ENCODE results near the gene TRAF3IP1. TPM values are rescaled to one million over a fixed set of nuclear protein-coding genes. Genes with fewer than 3 reads are reported as not detected.

Gene TRAF3IP1
- total RNA-seq, 2 donors from 2014 or later: 5.4 to 10.9 TPM

DNA sequence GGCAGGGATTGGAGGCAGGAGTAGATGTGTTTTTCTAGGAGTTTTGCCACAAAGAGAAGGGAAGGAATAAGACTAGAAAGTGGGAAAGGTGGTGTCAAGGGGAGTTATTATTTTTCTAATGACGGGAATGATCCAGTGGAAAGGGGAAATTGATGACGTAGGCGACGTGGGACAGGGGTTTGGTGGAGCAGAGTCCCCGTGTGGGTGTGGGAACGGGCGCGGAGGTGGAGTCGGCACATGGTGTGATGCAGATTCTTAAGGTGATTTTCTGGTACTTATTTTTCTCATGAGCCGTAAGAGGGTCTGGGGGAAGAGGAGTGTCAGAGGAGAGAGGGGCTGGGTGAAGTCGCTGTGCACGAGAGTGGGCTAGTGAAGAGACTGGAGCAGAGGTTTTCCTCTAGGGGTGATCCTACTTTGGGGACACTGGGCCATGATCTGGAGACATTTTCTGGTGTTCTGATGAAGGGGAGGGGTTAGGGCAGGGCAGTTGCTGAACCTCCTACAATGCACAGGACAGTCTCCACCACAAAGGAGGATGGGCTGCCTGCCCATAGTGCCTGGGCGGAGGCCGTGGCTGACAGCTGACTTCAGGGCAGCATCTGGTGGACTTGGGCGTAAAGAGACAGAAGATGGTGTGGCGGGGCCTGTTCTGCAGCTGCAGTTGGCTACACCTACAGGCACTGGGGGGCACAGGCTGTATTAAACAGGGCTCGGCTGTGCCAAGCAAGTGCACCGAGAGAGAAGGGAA is 30.0 kb downstream of the TRAF3IP1 start:
- H3K4me3 ChIP-seq: no peak overlapping the region
- H3K27me3 ChIP-seq: no peaks in the 10 kb centered on the region
- H3K36me3 ChIP-seq (replicated peaks in 1 of 2; ENCODE audit: insufficient read depth in 1 of 2, low read depth in 2 of 2): no peaks in the 10 kb centered on the region
- TF ChIP-seq, protein P1, sequence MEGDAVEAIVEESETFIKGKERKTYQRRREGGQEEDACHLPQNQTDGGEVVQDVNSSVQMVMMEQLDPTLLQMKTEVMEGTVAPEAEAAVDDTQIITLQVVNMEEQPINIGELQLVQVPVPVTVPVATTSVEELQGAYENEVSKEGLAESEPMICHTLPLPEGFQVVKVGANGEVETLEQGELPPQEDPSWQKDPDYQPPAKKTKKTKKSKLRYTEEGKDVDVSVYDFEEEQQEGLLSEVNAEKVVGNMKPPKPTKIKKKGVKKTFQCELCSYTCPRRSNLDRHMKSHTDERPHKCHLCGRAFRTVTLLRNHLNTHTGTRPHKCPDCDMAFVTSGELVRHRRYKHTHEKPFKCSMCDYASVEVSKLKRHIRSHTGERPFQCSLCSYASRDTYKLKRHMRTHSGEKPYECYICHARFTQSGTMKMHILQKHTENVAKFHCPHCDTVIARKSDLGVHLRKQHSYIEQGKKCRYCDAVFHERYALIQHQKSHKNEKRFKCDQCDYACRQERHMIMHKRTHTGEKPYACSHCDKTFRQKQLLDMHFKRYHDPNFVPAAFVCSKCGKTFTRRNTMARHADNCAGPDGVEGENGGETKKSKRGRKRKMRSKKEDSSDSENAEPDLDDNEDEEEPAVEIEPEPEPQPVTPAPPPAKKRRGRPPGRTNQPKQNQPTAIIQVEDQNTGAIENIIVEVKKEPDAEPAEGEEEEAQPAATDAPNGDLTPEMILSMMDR (IDR thresholded peaks at IDR 0.05): no peak
- no peak for TF ChIP-seq POLR2A (IDR thresholded peaks at IDR 0.05)
- DNase-seq (no peak), ATAC-seq (no peak)
- H3K4me1 ChIP-seq: peaks cover 9% of the 10 kb centered on the region
- intact Hi-C loops (cut with DNase I): loop anchor here (10.0 kb wide), 1 partner anchor 434 kb away; no protein-coding TSS in a partner anchor
- H3K27ac ChIP-seq: no peak overlapping the region
- 95 to 97% methylated on average over 16 to 18 of the region's 18 CpGs for WGBS, 2 donors
- no peaks in the 10 kb centered on the region for H3K9me3 ChIP-seq

DNA sequence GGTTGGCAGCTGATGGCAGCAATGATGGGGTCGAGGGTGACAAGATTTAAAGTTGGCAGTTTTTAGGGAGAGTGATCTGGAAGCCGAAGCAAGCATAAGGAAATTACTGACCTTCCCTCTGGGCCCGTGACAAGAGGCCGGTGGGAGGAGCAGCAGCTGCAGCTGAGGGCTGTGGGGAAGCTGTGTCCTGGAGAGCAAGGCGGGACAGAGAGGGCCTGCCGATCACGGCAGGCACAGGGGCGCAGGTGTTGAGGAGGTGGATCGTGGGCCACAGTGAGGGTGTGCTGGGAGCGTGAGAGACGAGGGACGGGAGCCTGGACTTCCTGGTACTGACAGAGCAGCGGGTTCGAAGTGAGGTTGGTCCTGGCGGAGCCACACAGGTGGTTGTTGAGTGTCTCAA is 31.0 kb downstream of the TRAF3IP1 start:
- Histone ChIP-seq H3K4me1 (peaks cover 9% of the 10 kb centered on the region), H3K27ac (no peak overlapping the region), H3K4me3 (no peak overlapping the region), H3K36me3 (replicated peaks in 1 of 2; ENCODE audit: insufficient read depth in 1 of 2, low read depth in 2 of 2) (peaks cover 0 to 2% of the 10 kb centered on the region in 2 donors), H3K27me3 (no peaks in the 10 kb centered on the region), H3K9me3 (no peaks in the 10 kb centered on the region)
- ATAC-seq: peak; percentile 63
- intact Hi-C loops (cut with DNase I): loop anchor here (10.0 kb wide), 1 partner anchor 433 kb away; no protein-coding TSS in a partner anchor
- no peak for TF ChIP-seq POLR2A (IDR thresholded peaks at IDR 0.05)
- TF ChIP-seq, protein P1 (IDR thresholded peaks at IDR 0.05): no peak
- 52 to 53% methylated on average over 15 of the region's 15 CpGs for WGBS, 2 donors
- DNase-seq: peak; percentile 32 to 69 (median 48)

DNA sequence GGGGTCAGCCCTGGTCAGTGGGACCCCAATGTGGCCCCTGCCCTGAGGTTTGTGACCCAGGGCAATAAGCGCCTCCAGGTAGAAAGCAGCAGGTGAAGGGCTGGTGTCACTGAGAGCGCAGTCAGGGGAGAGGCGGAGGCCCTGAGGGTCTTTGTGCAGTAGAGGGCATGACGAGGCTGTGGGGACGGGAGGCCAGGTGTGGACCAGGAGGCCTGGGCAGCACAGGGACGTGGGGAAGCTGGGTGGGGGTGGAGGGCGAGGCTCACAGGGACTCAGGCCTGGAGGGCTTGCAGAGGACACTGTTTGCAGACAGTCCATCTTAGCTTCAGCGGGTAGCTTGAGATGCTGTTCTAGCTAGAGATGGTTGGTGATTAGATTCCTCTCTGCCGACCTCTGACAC is 32.0 kb downstream of the TRAF3IP1 start:
- peaks cover 0 to 2% of the 10 kb centered on the region in 2 donors for H3K36me3 ChIP-seq (replicated peaks in 1 of 2; ENCODE audit: insufficient read depth in 1 of 2, low read depth in 2 of 2)
- no peaks in the 10 kb centered on the region for H3K27me3 ChIP-seq
- intact Hi-C loops (cut with DNase I): loop anchor here (10.0 kb wide), 1 partner anchor 432 kb away; no protein-coding TSS in a partner anchor
- no peaks in the 10 kb centered on the region for H3K9me3 ChIP-seq
- peaks cover 9% of the 10 kb centered on the region for H3K4me1 ChIP-seq
- WGBS, 2 donors: 93 to 95% methylated on average over 9 of the region's 9 CpGs
- H3K27ac ChIP-seq: no peak overlapping the region
- TF ChIP-seq, protein P1 (IDR thresholded peaks at IDR 0.05): no peak
- no peak for TF ChIP-seq POLR2A (IDR thresholded peaks at IDR 0.05)
- DNase-seq: no peak
- H3K4me3 ChIP-seq: no peak overlapping the region
- ATAC-seq: no peak

DNA sequence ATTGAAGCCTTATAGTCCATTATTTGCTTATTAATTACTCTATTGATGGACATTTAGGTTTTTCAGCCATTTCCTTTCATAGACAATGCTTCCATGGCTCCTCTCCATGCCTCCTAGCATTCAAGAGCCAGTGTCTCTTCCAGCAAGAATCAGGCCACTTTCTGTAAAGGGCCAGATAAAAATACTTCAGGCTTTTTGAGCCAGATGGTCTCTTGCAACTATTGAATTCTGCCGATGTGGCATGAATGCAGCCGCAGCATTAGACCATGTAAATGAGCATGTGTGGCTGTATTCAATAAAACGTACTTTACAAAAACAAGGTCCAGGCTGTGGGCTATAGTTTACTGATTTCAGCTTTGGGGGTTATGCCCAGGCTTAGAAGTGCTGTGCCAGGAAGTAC is 38.5 kb downstream of the TRAF3IP1 start:
- WGBS, 2 donors: 90 to 93% methylated on average over 3 of the region's 3 CpGs
- intact Hi-C loops (cut with DNase I): loop anchor here (10.0 kb wide), 1 partner anchor 426 kb away; no protein-coding TSS in a partner anchor
- peaks cover 0 to 2% of the 10 kb centered on the region in 2 donors for H3K36me3 ChIP-seq (replicated peaks in 1 of 2; ENCODE audit: insufficient read depth in 1 of 2, low read depth in 2 of 2)

More for the DNA sequence above, 38.5 kb downstream of the TRAF3IP1 start:
- H3K4me3 ChIP-seq: no peak overlapping the region
- no peaks in the 10 kb centered on the region for H3K9me3 ChIP-seq
- TF ChIP-seq, protein P1 (IDR thresholded peaks at IDR 0.05): no peak
- TF ChIP-seq POLR2A (IDR thresholded peaks at IDR 0.05): no peak
- no peaks in the 10 kb centered on the region for H3K27me3 ChIP-seq
- ATAC-seq (no peak), DNase-seq (no peak)
- no peaks in the 10 kb centered on the region for H3K4me1 ChIP-seq
- no peak overlapping the region for H3K27ac ChIP-seq

Measured in body of pancreas (tissue), 4 donors.